SK-N-SH treated with all-trans-retinoic acid at 6 μM for 48 hours (cell line): ENCODE measurements around the gene TRMO.

Source experiments
- ATAC-seq: fragments of 200-7000 bp; cut with Tn5 transposase; 3 replicates; pipeline ENCODE4 v1.9.1; 2020; ENCODE audit warnings: mild to moderate bottlenecking, moderate library complexity
- ARNTL ChIP-seq: fragments of 450-650 bp; formaldehyde crosslinking; IDR thresholded peaks from 2 replicates; pipeline ENCODE4 v1.5.0; 2020; ENCODE audit warnings: low read depth, mild to moderate bottlenecking, moderate library complexity, borderline replicate concordance
- BACH2 ChIP-seq: fragments of 250-450 bp; sonication (Bioruptor Pico); IDR thresholded peaks from 2 replicates; pipeline ENCODE4 v1.9.0; 2021; ENCODE audit warnings: mild to moderate bottlenecking, borderline replicate concordance
- CREB5 ChIP-seq: fragments of 250-450 bp; sonication (Bioruptor Pico); IDR thresholded peaks from 2 replicates; pipeline ENCODE4 v1.5.1; 2020; ENCODE audit warnings: low read depth, mild to moderate bottlenecking, moderate library complexity
- CSDC2 ChIP-seq: fragments of 250-450 bp; sonication (Bioruptor Pico); IDR thresholded peaks from 2 replicates; pipeline ENCODE4 v1.5.0; 2020; ENCODE audit warnings: mild to moderate bottlenecking, moderate library complexity
- ESRRG ChIP-seq: fragments of 250-450 bp; sonication (Bioruptor Pico); IDR thresholded peaks from 2 replicates; pipeline ENCODE4 v1.6.1; 2021; ENCODE audit warnings: mild to moderate bottlenecking
- GLIS3 ChIP-seq: fragments of 250-450 bp; sonication (Bioruptor Pico); IDR thresholded peaks from 2 replicates; pipeline ENCODE4 v1.5.0; 2020; ENCODE audit warnings: mild to moderate bottlenecking, moderate library complexity
- ISL1 ChIP-seq: fragments of 250-450 bp; sonication (Bioruptor Pico); IDR thresholded peaks from 2 replicates; pipeline ENCODE4 v2.1.2; 2022; ENCODE audit warnings: mild to moderate bottlenecking, moderate library complexity
- OSR1 ChIP-seq: fragments of 250-450 bp; sonication (Bioruptor Pico); IDR thresholded peaks from 2 replicates; pipeline ENCODE4 v1.8.0; 2022; ENCODE audit warnings: moderate library complexity, mild to moderate bottlenecking, inconsistent platforms
- PATZ1 ChIP-seq: fragments of 250-450 bp; sonication (Bioruptor Pico); IDR thresholded peaks from 2 replicates; pipeline ENCODE4 v1.8.0; 2020; ENCODE audit warnings: mild to moderate bottlenecking, moderate library complexity, borderline replicate concordance
- PPARA ChIP-seq: fragments of 250-450 bp; sonication (Bioruptor Pico); IDR thresholded peaks from 2 replicates; pipeline ENCODE4 v1.5.0; 2020; ENCODE audit warnings: mild to moderate bottlenecking, borderline replicate concordance
- SNAI2 ChIP-seq: fragments of 250-450 bp; sonication (Bioruptor Pico); IDR thresholded peaks from 2 replicates; pipeline ENCODE4 v1.5.0; 2020; ENCODE audit warnings: mild to moderate bottlenecking, moderate library complexity
- TCF4 ChIP-seq: fragments of 250-450 bp; sonication (Bioruptor Pico); IDR thresholded peaks from 2 replicates; pipeline ENCODE4 v1.8.0; 2021; ENCODE audit warnings: mild to moderate bottlenecking, moderate library complexity, borderline replicate concordance
- ZC3H10 ChIP-seq: fragments of 250-450 bp; sonication (Bioruptor Pico); IDR thresholded peaks from 2 replicates; pipeline ENCODE4 v1.5.1; 2021; ENCODE audit warnings: mild to moderate bottlenecking, moderate library complexity
- ZFP3 ChIP-seq: fragments of 250-450 bp; sonication (Bioruptor Pico); IDR thresholded peaks from 2 replicates; pipeline ENCODE4 v1.5.0; 2020; ENCODE audit warnings: mild to moderate bottlenecking, moderate library complexity
- ZFP30 ChIP-seq: fragments of 450-650 bp; formaldehyde crosslinking; IDR thresholded peaks from 2 replicates; pipeline ENCODE4 v1.5.0; 2022; ENCODE audit warnings: mild to moderate bottlenecking, moderate library complexity
- ZNF565 ChIP-seq: fragments of 450-650 bp; formaldehyde crosslinking; conservative IDR thresholded peaks from 2 replicates; pipeline ENCODE4 v1.5.0; 2020; ENCODE audit warnings: low read depth, mild to moderate bottlenecking, moderate library complexity
- ZNF70 ChIP-seq: fragments of 450-650 bp; formaldehyde crosslinking; IDR thresholded peaks from 2 replicates; pipeline ENCODE4 v1.5.0; 2020; ENCODE audit warnings: mild to moderate bottlenecking, moderate library complexity
- TF ChIP-seq, protein P1 (sequence below): fragments of 250-450 bp; sonication (Bioruptor Pico); IDR thresholded peaks from 2 replicates; pipeline ENCODE4 v1.5.1; 2021; ENCODE audit warnings: mild to moderate bottlenecking, moderate library complexity
- TF ChIP-seq, protein P2 (sequence below): fragments of 250-450 bp; sonication (Bioruptor Pico); IDR thresholded peaks from 2 replicates; pipeline ENCODE4 v1.5.0; 2020; ENCODE audit warnings: mild to moderate bottlenecking, moderate library complexity
- TF ChIP-seq, protein P3 (sequence below): fragments of 250-450 bp; sonication (Bioruptor Pico); IDR thresholded peaks from 2 replicates; pipeline ENCODE4 v1.8.0; 2021; ENCODE audit warnings: low read depth, mild to moderate bottlenecking, moderate library complexity, borderline replicate concordance

The TRMO gene

GRCh38 chr9:97956331-97956730, 34.0 kb upstream of the TRMO start:
- no peak for ATAC-seq
- TF ChIP-seq OSR1, result no peak
- no peak for TF ChIP-seq ESRRG (CRISPR knock-in tag)
- TF ChIP-seq CREB5 (CRISPR knock-in tag), result no peak
- TF ChIP-seq, protein P1, sequence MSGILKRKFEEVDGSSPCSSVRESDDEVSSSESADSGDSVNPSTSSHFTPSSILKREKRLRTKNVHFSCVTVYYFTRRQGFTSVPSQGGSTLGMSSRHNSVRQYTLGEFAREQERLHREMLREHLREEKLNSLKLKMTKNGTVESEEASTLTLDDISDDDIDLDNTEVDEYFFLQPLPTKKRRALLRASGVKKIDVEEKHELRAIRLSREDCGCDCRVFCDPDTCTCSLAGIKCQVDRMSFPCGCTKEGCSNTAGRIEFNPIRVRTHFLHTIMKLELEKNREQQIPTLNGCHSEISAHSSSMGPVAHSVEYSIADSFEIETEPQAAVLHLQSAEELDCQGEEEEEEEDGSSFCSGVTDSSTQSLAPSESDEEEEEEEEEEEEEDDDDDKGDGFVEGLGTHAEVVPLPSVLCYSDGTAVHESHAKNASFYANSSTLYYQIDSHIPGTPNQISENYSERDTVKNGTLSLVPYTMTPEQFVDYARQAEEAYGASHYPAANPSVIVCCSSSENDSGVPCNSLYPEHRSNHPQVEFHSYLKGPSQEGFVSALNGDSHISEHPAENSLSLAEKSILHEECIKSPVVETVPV (CRISPR knock-in tag), result no peak
- TF ChIP-seq TCF4 (CRISPR knock-in tag), result no peak
- TF ChIP-seq ZFP3 (CRISPR knock-in tag), result no peak
- no peak for TF ChIP-seq ISL1 (CRISPR knock-in tag)
- TF ChIP-seq CSDC2, result no peak
- TF ChIP-seq ZC3H10 (CRISPR knock-in tag), result no peak
- no peak for TF ChIP-seq ARNTL (CRISPR knock-in tag)
- TF ChIP-seq, protein P2, sequence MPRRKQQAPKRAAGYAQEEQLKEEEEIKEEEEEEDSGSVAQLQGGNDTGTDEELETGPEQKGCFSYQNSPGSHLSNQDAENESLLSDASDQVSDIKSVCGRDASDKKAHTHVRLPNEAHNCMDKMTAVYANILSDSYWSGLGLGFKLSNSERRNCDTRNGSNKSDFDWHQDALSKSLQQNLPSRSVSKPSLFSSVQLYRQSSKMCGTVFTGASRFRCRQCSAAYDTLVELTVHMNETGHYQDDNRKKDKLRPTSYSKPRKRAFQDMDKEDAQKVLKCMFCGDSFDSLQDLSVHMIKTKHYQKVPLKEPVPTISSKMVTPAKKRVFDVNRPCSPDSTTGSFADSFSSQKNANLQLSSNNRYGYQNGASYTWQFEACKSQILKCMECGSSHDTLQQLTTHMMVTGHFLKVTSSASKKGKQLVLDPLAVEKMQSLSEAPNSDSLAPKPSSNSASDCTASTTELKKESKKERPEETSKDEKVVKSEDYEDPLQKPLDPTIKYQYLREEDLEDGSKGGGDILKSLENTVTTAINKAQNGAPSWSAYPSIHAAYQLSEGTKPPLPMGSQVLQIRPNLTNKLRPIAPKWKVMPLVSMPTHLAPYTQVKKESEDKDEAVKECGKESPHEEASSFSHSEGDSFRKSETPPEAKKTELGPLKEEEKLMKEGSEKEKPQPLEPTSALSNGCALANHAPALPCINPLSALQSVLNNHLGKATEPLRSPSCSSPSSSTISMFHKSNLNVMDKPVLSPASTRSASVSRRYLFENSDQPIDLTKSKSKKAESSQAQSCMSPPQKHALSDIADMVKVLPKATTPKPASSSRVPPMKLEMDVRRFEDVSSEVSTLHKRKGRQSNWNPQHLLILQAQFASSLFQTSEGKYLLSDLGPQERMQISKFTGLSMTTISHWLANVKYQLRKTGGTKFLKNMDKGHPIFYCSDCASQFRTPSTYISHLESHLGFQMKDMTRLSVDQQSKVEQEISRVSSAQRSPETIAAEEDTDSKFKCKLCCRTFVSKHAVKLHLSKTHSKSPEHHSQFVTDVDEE (CRISPR knock-in tag), result no peak
- TF ChIP-seq PPARA (CRISPR knock-in tag), result no peak
- TF ChIP-seq PATZ1 (CRISPR knock-in tag), result no peak
- TF ChIP-seq BACH2, result no peak
- TF ChIP-seq ZFP30 (CRISPR knock-in tag), result no peak
- no peak for TF ChIP-seq ZNF565 (CRISPR knock-in tag)
- no peak for TF ChIP-seq GLIS3 (CRISPR knock-in tag)
- no peak for TF ChIP-seq ZNF70 (CRISPR knock-in tag)
- TF ChIP-seq, all 23 proteins: peak for 0

DNA sequence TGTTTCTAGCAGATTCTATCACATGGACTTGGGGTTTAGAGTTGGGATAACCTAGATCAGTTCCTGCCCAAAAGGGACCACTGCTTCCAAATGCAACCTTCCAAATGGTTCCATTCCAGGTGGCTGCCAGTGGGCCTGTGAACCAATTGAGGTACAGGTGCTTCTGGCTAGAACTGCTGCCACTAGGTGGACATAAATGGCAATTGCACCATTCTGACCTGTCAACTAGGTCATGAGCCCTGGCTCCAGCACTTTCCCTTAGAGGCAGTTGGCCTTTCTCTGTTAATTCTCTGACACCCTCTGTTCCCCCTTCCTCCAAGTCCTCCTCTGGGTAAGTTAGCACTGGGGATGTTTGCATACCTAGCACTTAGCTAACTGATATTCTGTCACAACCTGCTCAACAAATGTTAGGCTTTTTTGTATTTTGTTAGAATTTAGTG, 32.3 kb upstream of the TRMO start:
- peak; percentile 86 for ATAC-seq

More for the DNA sequence above, 32.3 kb upstream of the TRMO start:
- TF ChIP-seq ARNTL (CRISPR knock-in tag) (no peak), ZC3H10 (CRISPR knock-in tag) (no peak), ZNF70 (CRISPR knock-in tag) (no peak), ISL1 (CRISPR knock-in tag) (no peak), ZFP30 (CRISPR knock-in tag) (no peak), CREB5 (CRISPR knock-in tag) (no peak), SNAI2 (CRISPR knock-in tag) (no peak), ZNF565 (CRISPR knock-in tag) (no peak), TCF4 (CRISPR knock-in tag) (no peak), BACH2 (no peak), ESRRG (CRISPR knock-in tag) (no peak)
- TF ChIP-seq, protein P2 (CRISPR knock-in tag), result no peak
- TF ChIP-seq, protein P3, sequence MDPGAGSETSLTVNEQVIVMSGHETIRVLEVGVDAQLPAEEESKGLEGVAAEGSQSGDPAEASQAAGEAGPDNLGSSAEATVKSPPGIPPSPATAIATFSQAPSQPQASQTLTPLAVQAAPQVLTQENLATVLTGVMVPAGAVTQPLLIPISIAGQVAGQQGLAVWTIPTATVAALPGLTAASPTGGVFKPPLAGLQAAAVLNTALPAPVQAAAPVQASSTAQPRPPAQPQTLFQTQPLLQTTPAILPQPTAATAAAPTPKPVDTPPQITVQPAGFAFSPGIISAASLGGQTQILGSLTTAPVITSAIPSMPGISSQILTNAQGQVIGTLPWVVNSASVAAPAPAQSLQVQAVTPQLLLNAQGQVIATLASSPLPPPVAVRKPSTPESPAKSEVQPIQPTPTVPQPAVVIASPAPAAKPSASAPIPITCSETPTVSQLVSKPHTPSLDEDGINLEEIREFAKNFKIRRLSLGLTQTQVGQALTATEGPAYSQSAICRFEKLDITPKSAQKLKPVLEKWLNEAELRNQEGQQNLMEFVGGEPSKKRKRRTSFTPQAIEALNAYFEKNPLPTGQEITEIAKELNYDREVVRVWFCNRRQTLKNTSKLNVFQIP (CRISPR knock-in tag), result no peak
- TF ChIP-seq, protein P1 (CRISPR knock-in tag), result no peak
- TF ChIP-seq, all 23 proteins: peak for 0
